RWPE1 (cell line): ENCODE results near the gene SH3BP5L.
"Not testable (repeated sequence)": the region's sequence is repeated elsewhere in the genome, so short reads cannot be mapped to it uniquely, and the experiment has no call there.

ENCODE experiments used
- CTCF ChIA-PET: fragments of 350-600 bp; sonication (Branson Sonifier 250); formaldehyde crosslinking; extraction: SDS; loops from one replicate; lab custom pipeline; 2021; lab: Yijun Ruan, JAX
- POLR2A ChIA-PET: fragments of 400-600 bp; formaldehyde crosslinking; extraction: SDS; loops from one replicate; lab custom pipeline; 2020; ENCODE audit warnings: antibody characterized with exemption; ENCODE audit not compliant: low non-redundant PET; lab: Yijun Ruan, JAX
- DNase-seq: peaks from one replicate; pipeline ENCODE4 v3.0.0; 2012; ENCODE audit warnings: low spot score
- H3K27ac ChIP-seq: fragments of 450-650 bp; 2 replicates; pipeline ENCODE4 v1.5.1; 2017
- TF ChIP-seq, protein P1 (sequence below): fragments of 450-650 bp; conservative IDR thresholded peaks from 2 replicates; pipeline ENCODE4 v1.5.1; 2017; ENCODE audit warnings: low read depth, mild to moderate bottlenecking

The SH3BP5L gene

DNA sequence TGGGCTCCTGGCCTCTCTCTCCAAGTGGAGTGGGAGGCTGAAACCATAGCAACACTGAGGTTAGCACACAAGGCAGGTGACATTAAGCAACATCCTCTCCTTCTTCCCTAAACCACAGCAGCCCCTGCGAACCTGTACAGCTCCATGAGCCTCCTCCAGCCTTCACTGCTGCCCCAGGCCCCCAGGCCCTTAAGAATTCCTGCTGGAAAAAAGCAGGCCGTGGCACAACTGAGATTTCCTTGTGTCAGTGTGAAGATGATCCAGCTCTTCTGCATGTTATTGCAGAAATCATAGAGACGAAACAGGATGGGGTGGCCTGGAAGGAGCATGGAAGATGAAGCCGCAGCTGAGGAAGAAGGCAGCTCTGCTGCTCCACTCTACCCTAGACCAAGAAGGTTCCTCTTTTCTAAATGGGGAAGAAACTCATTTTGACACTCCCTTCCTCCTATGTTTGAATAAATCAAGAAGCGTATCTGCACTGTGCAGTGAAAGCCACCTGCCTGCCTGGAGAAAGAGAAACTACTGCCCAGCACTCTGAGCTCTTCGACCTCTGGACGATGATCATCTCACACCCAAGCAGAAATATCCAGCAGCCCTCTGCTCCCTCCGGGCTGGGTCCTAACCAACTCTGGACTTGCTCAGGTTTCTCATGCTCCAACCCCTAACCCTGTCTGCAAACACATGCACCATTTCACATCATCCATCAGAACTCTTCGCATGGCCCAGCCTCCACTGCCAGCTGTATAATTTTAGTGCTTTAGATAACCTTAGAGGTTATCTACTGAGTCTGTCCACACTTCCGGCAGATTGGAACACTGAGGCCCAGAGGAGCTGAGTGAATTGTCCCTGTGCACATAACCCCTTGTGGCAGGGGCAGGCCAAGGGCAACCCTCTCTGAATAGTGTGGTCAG is 20.7 kb downstream of the SH3BP5L start:
- no peak for DNase-seq
- no peak overlapping the region for H3K27ac ChIP-seq
- TF ChIP-seq, protein P1, sequence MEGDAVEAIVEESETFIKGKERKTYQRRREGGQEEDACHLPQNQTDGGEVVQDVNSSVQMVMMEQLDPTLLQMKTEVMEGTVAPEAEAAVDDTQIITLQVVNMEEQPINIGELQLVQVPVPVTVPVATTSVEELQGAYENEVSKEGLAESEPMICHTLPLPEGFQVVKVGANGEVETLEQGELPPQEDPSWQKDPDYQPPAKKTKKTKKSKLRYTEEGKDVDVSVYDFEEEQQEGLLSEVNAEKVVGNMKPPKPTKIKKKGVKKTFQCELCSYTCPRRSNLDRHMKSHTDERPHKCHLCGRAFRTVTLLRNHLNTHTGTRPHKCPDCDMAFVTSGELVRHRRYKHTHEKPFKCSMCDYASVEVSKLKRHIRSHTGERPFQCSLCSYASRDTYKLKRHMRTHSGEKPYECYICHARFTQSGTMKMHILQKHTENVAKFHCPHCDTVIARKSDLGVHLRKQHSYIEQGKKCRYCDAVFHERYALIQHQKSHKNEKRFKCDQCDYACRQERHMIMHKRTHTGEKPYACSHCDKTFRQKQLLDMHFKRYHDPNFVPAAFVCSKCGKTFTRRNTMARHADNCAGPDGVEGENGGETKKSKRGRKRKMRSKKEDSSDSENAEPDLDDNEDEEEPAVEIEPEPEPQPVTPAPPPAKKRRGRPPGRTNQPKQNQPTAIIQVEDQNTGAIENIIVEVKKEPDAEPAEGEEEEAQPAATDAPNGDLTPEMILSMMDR, result no peak
- ChIA-PET CTCF (no interaction called here), POLR2A (no interaction called here)

DNA sequence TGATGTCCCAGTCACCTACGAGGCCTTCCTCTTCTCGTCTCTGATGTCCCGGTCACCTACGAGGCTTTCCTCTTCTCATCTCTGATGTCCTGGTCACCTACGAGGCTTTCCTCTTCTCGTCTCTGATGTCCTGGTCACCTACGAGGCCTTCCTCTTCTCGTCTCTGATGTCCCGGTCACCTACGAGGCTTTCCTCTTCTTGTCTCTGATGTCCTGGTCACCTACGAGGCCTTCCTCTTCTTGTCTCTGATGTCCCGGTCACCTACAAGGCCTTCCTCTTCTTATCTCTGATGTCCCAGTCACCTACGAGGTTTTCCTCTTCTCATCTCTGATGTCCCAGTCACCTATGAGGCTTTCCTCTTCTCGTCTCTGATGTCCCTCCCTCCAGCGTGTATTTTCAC is 22.2 kb downstream of the SH3BP5L start:
- CTCF ChIA-PET, H3K27ac ChIP-seq, DNase-seq, POLR2A ChIA-PET: not testable (repeated sequence)

DNA sequence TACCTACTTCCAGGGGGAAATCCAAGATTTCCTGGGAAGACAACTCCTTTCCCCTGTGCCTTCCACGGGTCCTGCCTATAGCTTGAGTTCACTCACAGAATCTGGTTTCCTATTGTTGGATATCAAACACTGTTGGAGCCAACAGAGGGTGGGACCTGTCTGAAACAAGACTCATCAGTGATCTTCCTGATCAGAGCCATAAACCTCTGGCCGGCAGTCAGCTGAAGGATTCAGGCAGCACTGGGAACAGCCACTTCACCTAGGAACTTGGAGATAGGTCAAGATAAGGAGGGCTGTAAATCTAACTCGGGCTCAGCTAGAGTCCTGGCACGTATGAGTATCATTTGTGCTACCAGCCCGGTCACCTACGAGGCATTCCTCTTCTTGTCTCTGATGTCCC is 23.3 kb downstream of the SH3BP5L start:
- ChIA-PET POLR2A (no interaction called here), CTCF (no interaction called here)
- H3K27ac ChIP-seq, result no peak overlapping the region
- no peak for DNase-seq
- TF ChIP-seq, protein P1, result no peak

DNA sequence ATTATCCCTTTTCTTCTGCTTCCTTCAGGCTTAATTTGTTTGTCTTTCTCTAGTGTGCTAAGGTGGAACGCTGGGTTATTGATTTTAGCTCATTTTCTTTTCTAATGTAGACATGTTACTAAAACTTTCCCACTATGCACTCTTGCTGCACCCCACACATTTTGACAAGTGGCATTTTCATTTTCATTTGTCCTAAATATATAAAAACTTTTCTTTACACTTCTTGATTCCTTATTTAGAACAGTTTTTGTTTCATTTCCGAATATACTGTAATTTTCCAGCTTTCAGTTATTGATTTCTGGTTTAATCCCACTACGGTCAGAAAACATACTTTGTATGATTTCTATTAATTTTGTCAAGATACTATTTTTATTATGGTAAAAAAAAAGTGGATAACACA is 25.3 kb downstream of the SH3BP5L start:
- CTCF ChIA-PET, result interaction anchor here (0.7 kb wide), 1 partner anchor 181 kb away, joined by 3 read pairs; no protein-coding TSS in a partner anchor
- DNase-seq, result no peak
- POLR2A ChIA-PET, result no interaction called here
- TF ChIP-seq, protein P1, result no peak
- H3K27ac ChIP-seq, result no peak overlapping the region

DNA sequence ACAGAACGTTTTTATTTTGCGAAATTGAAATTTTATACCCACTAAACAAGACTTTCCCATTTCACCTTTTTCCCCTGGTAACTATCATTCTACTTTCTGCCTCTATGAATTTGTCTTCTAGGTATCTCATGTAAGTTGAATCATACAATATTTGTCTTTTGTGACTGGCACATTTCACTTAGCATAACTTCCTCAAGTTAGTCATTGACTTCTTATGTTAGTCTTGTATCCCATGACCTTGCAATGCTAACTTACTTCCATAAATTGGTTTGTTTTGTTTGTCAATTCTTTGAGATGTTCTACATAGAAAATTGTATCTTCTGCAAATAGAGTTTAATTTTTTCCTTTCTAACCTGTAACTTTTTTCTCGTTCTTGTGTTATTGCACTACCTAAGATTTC is 26.9 kb downstream of the SH3BP5L start:
- ChIA-PET CTCF (no interaction called here), POLR2A (no interaction called here)
- DNase-seq, result no peak
- TF ChIP-seq, protein P1, result no peak
- no peak overlapping the region for H3K27ac ChIP-seq

DNA sequence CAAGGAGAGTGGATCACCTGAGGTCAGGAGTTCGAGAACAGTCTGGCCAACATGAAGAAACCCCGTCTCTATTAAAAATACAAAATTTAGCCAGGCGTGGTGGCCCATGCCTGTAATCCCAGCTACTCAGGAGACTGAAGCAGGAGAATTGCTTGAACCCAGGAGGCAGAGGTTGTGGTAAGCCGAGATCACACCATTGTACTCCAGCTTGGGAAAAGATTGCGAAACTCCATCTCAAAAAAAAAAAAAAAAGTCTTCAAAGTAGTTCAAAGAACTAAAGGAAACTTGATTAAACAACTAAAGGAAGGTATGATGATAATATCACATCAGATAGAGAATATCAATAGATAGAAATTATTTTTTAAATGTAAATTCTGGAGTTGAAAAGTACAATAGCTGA is 31.1 kb downstream of the SH3BP5L start:
- DNase-seq, POLR2A ChIA-PET: not testable (repeated sequence)

DNA sequence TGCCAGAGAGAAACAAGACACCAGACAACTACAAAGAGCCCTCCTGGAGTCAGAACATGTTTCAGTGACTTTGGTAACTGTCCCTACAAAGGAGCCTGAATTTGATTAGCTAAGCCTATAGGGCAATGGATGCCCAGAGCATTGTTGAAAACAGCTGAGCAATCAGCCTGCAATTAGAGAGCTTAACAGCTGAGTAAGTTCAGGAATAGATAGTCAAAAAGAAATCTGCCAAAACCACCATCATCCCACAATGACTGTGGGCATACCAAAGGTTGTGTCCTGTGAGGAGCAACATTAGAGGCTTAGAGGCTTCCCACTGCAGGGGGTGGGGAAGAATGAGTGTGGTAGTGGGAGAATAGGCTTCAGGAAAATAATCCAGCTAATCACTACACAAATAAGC is 32.1 kb downstream of the SH3BP5L start:
- H3K27ac ChIP-seq, result no peak overlapping the region
- no peak for DNase-seq
- CTCF ChIA-PET, result no interaction called here
- TF ChIP-seq, protein P1, result no peak
- POLR2A ChIA-PET, result no interaction called here

More for the DNA sequence above, 31.1 kb downstream of the SH3BP5L start:
- not testable (repeated sequence) for H3K27ac ChIP-seq
- CTCF ChIA-PET, result interaction anchor here (0.6 to 1.1 kb wide), 2 partner anchors 10 to 12 kb away, joined by 3 read pairs; no protein-coding TSS in a partner anchor
